Stimulated activated CD4-positive, alpha-beta T cell treated with anti-CD3 and anti-CD28 coated beads, TNF-alpha, amount 100 ng/mL, for 1 hour (primary cell): ENCODE measurements around the gene ADCY2.

Source experiments
- DNase-seq, 3 donors: peaks; one replicate each; pipeline ENCODE4 v3.0.0-alpha.2; 2020; ENCODE audit warnings: low read depth in 3 of 3, low spot score in 1 of 3

Gene ADCY2

DNA sequence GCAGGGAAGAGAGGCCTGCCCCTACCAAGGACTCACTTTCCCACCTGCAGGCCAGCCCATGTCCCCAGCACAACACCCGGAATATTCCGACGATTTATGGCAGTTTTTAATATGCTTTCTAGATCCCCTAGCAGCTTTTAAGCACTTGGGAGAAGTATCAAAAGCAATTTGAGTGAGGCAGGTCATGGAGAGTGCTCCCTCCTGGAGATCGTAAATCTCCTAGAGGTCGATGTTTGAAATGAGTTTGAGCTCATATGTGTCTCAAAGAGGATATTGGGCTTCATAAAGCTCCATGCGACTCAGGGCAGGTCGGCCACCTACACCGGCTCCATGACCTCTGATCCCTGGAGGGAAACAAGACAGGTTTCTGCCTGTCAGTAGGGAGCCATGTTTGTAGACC is 427.7 kb downstream of the ADCY2 start:
- no peak for DNase-seq

DNA sequence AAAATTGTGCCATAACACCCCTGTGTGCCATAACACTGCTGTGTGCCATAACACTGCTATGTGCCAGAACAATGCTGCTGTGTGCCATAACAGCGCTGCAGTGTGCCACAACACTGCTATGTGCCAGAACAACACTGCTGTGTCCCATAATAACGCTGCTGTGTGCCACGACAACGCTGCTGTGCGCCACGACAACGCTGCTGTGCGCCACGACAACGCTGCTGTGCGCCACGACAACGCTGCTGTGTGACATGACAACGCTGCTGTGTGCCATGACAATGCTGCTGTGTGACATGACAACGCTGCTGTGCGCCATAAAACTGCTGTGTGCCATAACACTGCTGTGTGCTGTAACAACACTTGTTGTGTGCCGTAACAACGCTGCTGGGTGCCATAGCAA is 429.1 kb downstream of the ADCY2 start:
- no peak for DNase-seq

DNA sequence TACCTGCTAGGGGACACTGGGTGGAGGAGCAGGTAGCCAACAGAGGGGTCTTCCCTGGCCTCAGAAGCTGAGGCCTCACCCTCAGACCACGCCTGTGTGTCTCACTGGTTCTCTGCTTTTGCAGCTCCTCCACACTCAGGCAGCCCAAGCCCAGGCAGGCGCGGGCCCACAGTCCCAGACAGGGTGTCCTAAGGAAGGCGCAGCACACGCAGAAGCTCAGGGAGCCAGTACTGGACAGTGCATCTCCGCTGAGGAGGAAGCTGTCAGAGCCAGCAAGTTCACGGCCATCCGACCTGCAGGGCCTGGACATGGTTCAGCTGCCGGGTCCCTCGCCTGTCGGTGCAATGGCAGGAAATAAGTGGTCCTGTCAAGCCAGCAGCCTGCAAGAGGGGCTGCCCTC is 429.7 kb downstream of the ADCY2 start:
- no peak for DNase-seq

DNA sequence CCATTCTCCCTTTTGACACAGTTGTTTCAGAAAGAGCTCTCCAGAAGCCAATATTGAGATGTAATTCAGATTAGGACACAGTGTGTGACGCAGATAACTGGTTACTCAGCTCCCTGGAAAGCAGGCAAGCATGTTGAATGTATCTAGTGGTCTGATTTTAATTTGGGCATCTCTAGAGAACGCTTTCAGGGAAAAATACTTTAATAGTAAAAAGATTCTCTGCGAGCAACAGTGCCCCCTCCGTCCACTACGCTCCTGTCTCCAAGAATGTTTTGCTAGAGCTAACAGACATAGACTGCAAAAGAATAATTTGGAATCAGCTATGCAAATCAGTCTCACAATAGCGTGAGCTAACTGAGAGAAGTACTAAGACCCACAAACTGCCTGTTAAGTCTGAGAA is 431.7 kb downstream of the ADCY2 start:
- no peak for DNase-seq

DNA sequence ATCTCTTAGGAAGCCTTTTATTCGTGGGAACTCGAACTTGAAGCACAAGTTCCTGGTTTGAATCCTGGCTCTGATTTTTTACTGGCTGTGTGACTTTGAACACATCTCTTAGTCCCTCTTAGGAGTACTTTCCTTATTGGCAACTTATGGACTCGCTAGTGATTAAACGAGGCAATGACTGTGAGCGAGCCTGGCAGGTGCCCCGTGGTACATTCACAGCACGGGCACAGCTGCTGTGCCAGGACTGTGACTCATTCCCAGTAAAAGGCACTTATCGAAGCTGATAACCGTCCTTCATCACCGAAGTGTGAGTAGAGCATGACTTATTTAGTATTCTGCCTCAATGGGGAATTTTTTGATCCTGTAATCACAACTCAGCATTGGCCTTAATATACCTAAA is 432.3 kb downstream of the ADCY2 start:
- DNase-seq: no peak

DNA sequence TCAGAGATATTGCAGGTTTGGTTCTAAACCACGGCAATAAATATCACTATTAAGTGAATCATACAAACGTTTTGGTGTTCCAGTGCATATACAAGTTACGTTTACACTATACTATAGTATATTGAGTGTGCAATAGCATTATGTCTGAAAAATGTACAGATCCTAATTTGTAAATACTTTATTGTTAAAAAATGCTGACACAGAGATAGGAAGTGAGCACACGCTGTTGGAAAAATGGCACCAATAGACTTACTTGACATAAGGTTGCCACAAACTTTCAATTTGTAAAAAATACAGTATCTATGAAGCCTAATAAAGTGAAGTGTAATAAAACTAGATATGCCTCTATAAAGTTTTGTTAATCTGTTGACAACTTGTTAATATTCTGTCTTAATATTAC is 439.0 kb downstream of the ADCY2 start:
- DNase-seq: no peak

DNA sequence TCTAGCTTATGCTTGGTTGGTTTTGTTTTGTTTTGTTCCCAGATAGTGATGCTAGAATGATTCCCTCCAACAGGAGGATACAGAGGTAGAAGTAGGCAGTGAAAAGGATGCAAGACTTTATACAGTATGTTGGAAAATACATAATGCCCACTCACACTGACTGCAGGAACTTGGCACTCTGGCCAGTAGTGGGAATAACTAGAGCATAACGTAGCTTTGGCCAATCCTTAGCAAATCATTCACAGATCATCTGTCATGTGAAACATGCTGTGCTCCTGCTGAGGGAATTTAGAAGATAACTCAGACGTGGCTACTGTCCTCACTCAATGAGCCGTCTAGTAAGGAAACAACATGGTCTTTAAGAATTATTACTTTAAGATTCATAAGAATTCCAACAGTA is 441.5 kb downstream of the ADCY2 start:
- no peak for DNase-seq

DNA sequence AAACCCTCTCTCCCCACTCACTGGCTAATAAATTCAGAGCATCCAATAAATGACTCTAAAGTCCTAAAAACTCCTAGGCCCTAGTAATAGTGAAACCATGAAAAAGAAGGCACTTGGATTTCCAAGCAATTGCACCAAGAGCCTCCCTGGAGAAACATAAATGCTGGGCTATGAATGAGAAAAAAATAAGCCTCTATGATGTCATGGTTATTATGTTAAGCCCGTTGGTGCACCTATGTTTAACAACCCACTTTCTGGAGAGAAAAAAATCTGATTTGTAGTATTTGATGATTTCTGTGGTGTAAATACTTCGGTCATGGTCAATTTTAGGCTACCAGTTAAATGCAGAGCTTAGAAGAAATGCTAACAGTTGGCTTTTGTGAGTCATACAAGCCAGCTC is 446.6 kb downstream of the ADCY2 start:
- DNase-seq: no peak

DNA sequence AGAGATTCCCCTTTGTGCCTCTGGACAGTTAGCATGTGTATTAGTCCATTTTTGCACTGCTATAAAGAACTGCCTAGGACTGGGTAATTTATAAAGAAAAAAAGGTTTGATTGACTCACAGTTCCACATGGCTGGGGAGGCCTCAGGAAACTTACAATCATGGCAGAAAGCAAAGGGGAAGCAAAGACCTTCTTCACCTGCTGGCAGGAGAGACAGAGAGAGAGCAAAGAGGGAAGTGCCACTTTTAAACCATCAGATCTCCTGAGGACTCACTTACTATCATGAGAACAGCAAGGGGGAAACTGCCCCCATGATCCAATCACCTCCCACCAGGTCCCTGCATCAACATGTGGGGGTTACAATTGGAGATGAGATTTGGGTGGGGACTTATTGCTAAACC is 449.0 kb downstream of the ADCY2 start:
- no peak for DNase-seq

DNA sequence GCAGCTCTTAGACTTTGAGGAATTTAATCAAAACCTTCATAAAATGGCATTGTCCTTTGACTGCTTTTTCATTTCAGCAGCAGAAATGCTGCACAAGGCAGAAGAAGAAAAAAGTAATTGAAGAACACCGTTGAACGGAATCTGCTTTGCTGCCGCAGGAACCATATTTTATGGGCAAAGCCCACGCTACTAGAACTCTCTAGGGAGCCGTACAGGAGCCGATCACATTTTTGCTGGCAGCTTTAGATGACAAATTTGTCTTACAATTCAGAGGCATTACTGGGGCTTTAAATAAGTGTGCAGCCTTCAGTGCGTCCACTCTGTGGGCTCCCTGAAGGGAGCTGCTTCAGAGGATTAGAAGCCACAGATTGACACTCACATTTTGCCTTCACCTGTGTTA is 449.6 kb downstream of the ADCY2 start:
- DNase-seq: no peak

DNA sequence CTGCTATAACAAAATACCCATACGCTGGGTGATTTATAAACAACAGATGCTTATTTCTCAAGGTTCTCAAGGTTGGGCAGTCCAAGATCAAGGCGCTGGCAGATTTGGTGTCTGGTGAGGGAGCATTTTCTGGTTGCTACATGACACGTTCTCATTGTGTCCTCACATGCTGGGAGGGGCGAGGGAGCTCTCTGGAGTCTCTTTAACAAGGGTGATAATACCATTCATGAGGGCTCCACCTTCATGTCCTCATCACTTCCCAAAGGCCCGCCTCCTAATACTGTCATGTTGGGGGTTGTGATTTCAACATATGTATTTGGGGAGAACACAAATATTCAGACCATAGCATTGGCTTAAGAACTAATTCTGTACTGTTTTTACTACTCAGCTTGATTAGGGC is 450.4 kb downstream of the ADCY2 start:
- no peak for DNase-seq

DNA sequence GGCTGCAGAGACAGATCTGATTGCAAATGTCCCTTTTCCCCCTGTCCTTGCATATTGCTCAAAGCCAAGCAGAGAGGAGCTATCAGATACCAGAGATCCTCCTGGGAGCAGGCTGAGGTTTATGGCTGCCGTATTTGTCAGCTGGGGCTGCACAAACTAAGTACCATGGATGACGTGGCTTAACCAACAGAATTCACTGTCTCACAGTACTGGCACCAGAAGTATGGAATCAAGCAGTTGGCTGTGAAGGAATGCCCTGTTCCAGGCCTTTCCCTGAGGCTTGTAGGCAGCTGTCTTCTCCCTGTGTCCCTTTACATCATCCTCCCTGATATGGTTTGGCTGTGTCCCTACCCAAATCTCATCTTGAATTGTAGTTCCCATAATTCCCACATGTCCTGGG is 452.4 kb downstream of the ADCY2 start:
- DNase-seq: no peak

DNA sequence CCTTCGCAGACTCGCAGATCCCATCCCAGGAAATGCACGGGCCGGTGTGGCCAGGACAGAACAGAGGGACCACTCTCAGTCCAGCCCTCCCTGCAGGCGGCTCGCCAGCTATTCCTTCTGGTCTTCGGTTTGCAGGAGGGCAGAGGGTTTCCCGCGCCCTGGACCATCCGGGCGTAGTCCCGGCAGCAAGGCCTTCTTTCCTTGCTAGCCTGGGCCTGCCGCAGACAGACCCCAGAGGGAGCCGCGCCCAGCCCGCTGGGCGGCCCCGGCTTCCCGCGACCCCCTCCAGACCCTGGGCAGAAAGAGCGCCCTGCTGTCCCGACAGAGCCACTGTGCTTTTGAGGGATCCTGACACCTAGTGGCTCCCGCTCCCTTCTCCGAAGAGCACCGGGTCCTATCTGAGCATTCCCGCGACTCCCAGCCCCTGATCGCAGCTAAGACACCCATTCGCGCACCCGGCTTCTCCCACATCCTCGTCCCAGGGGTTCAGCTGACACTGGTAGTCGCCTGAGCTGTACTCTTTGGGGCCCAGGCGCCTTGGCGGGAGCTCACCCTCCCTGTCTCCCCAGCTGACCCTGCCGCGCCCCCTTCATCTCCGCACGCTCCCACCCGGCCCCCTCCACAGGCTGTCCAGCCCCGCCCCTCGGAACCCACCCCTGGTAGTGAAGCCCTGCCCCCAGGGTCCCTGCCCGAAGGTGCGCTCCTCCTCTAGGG is 453.9 kb downstream of the ADCY2 start:
- no peak for DNase-seq

DNA sequence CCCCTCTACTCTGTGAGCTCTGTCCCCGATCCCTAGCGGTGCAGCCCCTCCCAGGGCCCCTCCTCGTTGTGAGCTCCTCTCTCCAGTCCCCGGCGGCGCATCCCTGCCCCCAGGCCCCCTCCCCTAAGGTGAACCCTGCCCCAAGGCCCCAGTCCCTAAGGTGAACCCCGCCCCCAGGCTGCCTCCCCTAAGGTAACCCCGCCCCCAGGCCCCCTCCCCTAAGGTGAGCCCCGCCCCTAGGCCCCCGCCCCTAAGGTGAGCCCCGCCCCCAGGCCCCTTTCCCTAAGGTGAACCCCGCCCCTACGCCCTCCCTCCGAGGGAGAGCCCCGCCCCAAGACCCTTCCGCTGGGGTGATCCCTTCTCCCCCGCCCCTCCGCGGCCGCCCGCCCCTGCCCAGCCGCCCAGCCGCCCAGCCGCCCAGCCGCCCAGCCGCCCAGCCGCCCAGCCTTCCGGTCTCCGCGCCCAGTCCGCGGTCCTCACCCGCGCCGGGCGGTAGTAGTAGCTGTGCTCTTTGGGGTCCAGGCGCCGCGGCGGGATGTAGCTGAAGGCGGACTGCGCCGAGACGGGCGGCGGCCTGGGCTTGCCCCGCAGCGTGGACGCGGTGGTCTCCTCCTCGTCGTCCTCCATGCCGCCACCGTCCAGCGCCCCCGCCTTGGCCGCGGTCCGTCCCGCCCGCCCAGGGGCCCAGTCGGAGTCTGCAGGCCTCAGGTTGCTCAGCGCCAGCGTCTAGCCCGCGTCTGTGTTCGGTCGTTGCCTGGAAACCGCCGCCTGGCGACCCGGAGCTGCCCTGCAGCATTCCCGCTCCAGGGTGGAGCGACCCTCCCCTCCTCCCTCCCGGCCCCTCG is 454.7 kb downstream of the ADCY2 start, which contains the start of gene CFAP90:
Gene CFAP90, minus strand, starts transcription at position 739 of the 845 bp plus-strand sequence. Its CDS starts 112 bp downstream, at position 627.
- DNase-seq: no peak

DNA sequence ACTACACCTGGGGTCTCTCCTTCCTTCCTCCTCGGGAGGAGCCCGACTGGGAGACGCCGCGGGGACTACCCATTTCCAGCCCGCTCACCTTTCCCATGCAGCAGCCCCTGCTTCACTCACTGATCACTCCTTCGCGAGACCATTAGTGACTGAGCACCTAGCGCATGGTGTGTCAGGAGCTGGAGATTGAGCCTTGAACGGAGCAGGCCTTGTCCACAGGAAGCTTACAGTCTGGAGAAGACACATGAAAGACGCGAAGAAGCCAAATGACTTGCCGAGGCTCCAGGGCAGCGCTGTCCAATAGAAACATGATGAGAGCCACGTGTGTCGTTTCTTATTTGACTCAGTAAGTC is 455.3 kb downstream of the ADCY2 start:
- no peak for DNase-seq

DNA sequence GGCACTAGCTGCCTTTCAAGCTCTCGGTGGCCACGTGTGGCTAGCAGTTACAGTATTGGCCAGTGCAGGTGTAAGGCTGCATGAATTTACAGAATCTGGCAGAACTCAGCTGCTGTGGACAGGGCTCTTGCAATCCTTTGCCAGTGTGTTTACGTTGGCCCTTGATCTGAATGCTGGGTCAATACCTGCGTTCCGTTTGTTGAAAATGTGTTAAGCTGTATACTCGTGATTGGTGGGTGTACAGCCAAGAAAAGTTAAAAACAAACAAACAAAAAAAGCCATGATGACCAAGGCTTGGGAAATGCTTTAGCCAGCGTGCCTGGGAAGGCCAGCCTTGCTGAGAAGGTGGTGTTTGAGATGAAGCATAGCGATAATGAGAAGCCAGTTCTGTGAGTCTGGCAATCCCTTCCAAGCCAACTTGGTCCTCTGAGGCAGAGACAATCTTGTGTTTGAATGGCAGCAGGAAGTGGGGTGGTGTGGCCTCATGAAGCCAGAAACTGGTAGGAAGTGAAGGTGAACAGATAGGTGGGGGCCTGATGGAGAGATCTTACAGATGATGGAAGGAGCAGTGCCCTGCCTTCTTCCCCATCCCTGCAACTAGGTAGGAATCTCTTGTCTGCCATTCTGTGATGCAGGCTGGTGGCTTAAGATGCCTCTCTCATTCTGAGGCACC is 455.8 kb downstream of the ADCY2 start:
- no peak for DNase-seq

DNA sequence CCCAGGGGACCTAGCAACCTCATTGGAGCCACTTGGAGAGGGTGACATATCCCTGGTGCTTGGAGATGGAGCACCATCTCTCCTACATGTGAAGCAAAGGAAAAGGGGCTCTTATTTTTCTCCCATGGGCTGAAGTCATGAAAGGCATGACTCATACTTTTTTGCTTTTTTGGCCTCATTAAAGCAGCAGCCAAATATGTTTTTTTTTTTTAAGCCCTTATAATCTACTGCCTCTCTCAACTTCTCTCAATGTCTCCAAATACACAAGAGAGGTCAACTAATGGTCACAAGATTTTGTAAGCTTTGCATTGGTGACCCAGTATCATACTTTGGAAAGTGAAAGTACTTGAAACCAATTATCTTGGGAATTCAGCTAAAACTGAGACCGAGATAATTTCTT is 456.6 kb downstream of the ADCY2 start:
- no peak for DNase-seq

DNA sequence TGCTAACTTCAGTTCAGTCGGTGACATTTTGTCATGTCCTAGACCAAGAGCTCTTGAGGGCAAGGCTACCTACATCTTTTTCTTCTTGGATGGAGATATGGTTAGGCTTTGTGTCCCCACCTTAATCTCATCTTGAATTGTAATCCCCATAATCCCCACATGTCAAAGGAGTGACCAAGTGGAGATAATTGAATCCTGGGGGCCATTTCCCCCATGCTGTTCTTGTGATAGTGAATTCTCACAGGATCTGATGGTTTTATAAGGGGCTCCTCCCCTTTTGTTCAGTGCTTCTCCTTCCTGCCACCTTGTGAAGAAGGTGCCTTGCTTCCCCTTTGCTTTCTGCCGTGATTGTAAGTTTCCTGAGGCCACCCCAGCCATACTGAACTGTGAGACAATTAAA is 457.1 kb downstream of the ADCY2 start:
- no peak for DNase-seq

DNA sequence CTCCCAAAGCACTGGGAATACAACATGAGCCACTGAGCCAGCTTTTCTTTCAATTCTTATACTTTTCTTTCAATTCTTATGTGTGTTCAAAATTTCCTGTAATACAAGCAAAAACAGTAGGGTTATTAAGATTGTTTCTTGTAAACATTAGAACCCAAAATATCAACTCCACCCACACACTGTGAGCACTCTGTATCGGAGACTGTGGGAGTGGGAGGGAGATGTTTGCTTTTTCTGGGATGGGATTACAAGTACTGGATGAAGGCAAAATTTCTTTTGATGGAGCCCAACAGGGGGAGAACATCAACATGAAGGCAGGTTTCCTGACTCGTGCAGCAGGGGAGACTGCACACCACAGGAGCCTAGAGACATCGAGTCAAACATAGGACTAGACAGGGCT is 459.7 kb downstream of the ADCY2 start:
- no peak for DNase-seq

DNA sequence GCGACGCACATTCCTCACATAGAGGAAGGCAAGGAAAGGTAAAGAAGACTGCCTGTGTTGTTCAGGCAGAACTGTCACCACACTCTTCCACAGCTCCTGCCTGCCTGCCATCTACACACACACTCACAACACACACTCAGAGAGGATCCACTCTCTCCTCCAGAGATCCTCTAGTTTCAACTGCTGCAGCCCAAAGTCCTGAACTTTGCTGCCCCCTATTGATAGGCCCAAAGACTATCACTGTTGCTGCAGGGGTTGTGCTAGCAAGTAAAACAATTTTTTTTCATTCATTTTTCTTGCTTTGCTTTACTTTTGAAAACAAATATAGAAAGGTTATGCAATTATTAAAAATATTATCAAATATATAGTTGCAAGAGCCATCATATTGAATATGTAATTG is 460.9 kb downstream of the ADCY2 start:
- DNase-seq: no peak

DNA sequence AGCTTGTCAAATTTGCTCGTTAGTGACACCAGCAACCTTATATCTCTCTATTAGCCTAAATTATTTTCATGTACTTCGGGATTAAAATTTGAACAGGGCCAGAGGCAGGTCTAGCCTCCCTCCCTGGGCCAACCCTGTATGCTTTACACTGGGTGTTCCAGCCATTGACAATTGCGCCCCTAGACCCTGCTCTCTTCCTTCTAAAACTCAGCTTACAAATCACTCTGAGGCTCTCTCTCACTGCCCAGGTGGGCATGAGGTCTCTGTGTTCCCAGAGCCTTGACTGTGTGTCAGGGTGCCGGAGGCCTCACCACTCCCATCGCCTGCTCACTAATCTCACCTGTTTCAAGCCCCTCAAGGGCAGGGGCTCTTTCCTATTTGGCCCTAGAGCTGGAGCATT is 461.4 kb downstream of the ADCY2 start:
- no peak for DNase-seq

DNA sequence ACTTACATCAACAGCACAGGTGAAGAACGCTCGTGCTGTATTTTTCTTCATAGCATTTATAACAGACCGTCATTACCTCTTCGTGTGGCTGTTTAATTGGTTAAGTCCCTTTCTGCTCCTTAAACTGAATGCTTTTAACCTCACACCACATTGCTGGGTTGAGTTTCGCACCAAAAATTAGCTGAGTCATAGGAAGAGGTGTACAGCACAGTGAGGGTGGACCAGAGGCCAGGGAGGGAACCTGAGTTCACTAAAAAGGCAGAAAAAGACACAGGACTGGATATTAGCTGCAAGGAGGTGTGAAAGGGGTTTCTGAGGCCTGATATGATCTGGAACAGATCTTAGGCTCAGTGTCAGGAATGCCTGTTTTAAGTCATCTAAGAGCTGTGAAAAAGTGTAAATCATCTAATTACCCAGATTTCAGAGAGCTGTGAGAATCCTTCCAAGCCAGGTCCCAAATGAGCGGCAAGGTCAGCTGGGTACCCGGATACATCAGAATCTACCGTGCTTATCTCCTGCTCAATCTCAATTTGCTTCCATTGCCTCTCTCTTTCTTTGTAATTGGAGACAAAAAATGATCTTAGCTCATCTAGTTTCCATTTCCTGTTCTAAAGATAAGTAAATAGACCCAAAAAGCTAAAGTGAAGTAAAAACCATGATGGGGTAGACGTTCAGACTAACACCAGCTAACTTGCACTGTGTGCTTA is 462.1 kb downstream of the ADCY2 start:
- DNase-seq: no peak
